ENCODE results near the gene SDC3.

SDC3 gene

GRCh38 chr1:30904191-30904961, 4.2 kb downstream of the SDC3 start:
- DNase-seq, result no peak

- DNase-seq, result no peak
Observed at GRCh38 chr1:30903343-30904034, 5.1 kb downstream of the SDC3 start.

GRCh38 chr1:30902593-30903290, 5.8 kb downstream of the SDC3 start:
- DNase-seq, result no peak

GRCh38 chr1:30901798-30902581, 6.6 kb downstream of the SDC3 start:
- no peak for DNase-seq

- no peak for DNase-seq
Observed at GRCh38 chr1:30900931-30901560, 7.5 kb downstream of the SDC3 start.

- no peak for DNase-seq
Observed at GRCh38 chr1:30900486-30900885, 8.1 kb downstream of the SDC3 start.

- no peak for DNase-seq
Observed at GRCh38 chr1:30899577-30900389, 8.8 kb downstream of the SDC3 start.

GRCh38 chr1:30898031-30898815, 10.3 kb downstream of the SDC3 start:
- DNase-seq, result no peak

- no peak for DNase-seq
Observed at GRCh38 chr1:30896905-30897304, 11.7 kb downstream of the SDC3 start.

GRCh38 chr1:30895944-30896660, 12.5 kb downstream of the SDC3 start:
- DNase-seq, result no peak

- DNase-seq, result no peak
Observed at GRCh38 chr1:30895382-30895943, 13.1 kb downstream of the SDC3 start.

GRCh38 chr1:30894508-30894973, 14.0 kb downstream of the SDC3 start:
- DNase-seq, result no peak

- DNase-seq, result no peak
Observed at GRCh38 chr1:30893776-30894507, 14.6 kb downstream of the SDC3 start.

- DNase-seq, result no peak
Observed at GRCh38 chr1:30892671-30893073, 15.9 kb downstream of the SDC3 start.

- DNase-seq, result no peak
Observed at GRCh38 chr1:30891227-30891552, 17.4 kb downstream of the SDC3 start.

GRCh38 chr1:30890502-30891226, 17.9 kb downstream of the SDC3 start:
- DNase-seq, result no peak

GRCh38 chr1:30889511-30889910, 19.0 kb downstream of the SDC3 start:
- no peak for DNase-seq

- no peak for DNase-seq
Observed at GRCh38 chr1:30888975-30889374, 19.6 kb downstream of the SDC3 start.

All from stimulated activated CD8-positive, alpha-beta memory T cell treated with anti-CD3 and anti-CD28 coated beads, Interleukin-4, amount 100 ng/mL, for 48 hours (primary cell).